NOMO-1 treated with DMSO at 0.1 percent for 48 hours (cell line): ENCODE data around the gene MMS19.

Experiments used
- DNase-seq: peaks from one replicate; lab custom pipeline; 2025; ENCODE audit not compliant: unreplicated experiment; lab: John Stamatoyannopoulos, UW

Gene MMS19

GRCh38 chr10:97465982-97466381, 32.2 kb downstream of the MMS19 start:
- DNase-seq = no peak

DNA sequence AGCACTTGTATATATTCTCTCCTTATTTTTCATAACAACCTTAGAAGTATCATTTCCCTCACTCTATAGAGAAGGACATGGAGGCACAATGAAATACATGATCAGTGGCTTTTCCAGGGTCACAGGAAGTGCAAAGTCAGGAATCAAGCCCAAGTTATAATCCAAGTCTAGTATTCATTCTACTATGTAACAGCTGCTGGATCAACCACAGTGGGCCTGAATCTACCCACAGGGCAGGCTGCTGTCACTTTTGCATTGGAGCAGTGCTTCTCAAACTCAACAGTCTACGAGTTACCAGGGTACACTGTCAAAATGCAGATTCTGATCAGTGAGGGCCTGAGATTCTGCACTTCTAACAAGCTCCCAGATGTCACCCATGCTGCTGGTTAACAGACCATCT, 34.0 kb downstream of the MMS19 start:
- no peak for DNase-seq

DNA sequence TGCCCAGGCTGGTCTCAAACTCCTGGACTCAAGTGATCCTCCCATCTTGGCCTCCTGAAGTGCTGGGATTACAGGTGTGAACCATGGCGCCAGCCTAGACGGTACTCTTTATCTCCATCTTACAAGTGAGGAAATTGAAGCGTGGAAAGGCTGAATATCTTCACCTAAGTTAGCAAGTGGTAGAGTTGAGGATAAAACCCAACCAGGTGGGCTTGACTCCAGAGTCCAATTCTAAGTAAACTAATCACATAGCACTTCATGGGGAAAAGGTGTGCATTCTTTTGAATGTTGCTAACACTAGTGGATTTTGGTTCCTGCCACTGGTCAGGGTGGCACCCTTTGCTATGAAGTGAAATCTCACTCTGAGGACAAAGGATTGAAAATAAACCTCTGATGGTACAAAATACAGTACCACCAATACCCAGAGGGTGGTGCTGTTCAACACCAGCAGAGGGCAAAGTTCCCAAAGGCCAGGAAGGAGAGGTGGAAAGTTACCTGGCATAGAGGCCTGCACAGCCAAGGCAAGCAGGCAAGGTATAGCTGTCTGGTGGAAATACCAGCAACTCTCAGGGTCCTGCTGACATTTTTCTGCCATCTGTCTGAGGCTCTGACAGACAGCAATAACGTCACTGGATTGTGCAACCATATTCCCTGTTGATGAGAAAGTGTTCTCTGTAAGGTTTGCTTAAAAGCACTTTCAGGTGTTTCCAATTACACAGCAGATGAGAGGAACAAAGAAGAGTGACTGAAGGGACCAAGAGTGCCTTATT, 34.7 kb downstream of the MMS19 start:
- peak; percentile 57 for DNase-seq

DNA sequence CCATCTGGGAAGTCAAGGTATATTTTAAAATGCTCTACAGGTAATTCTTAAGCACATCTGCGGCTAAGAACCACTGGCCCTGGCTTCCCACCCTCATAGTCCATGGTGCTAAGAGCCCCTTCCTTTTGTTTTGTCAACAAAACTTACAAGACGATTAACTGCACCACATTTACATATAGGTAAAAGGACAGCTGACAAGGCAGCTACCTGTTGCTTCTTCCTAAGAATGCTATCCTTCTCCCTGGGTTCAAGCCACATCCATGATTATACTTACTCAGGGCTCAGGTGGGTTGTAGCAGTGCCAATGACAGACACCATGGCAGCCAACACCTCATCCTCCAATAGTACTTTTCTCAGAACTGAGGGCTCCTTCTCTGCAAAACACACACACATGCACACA, 35.9 kb downstream of the MMS19 start:
- no peak for DNase-seq

- no peak for DNase-seq
These were observed 38.3 kb downstream of the MMS19 start for GRCh38 chr10:97459933-97460332.

DNA sequence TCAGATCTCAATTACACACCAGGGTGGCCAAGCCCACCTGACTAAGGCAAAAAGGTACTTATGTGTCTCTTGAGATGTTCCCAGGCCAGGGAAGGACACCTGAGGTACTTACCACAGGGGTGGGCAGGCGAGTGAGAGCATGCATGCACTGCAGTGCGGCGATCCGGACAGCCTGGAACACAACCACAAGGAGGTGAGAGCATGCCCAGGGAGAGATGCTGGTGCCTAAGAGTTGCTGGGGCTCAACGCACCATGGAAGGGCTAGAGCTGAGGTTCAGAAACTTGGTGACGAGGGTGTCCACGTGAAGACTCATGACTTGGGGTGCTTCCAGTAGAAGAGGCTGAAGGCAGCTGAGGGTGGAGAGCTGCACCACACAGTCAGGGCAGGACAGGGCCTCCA, 39.1 kb downstream of the MMS19 start:
- DNase-seq = no peak

DNA sequence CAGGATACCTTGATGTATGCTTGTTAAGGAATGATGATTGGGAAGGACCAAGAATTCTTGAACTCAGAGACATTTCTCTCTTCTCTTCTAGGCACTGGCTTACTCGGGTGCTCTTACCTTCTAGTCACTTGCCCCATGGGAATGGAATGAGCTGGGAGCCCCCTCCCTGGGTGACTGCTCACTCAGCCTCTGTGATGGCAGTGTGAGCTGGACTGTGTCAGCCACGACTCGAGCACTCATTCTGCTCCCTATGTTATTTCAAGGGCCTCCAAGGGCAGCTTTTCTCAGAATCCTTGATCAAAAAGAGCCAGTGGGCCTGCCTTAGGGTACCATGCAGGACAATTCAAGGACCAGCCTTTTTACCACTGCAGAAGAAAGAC, 41.5 kb downstream of the MMS19 start:
- DNase-seq = no peak

GRCh38 chr10:97456034-97456685, 42.1 kb downstream of the MMS19 start:
- DNase-seq = no peak

GRCh38 chr10:97454330-97455036, 43.7 kb downstream of the MMS19 start:
- no peak for DNase-seq

DNA sequence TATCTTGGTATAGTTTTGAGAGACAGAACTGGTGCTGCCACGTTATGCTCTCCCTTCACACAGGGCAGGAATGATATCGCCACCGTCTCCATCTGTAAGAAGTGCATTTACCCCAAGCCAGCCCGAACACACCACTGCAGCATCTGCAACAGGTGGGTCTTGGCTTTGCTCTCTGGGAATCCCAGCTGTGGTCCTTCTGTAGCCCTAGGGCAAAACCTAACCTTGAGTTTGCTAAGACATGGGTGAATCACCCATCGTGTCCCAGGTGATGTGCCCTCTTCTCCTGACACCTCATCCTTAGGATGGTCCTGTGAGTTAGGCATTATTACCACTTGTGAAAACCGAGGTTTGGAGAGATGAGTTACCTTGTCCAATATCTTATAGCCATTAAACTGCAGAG, 45.9 kb downstream of the MMS19 start:
- no peak for DNase-seq

DNA sequence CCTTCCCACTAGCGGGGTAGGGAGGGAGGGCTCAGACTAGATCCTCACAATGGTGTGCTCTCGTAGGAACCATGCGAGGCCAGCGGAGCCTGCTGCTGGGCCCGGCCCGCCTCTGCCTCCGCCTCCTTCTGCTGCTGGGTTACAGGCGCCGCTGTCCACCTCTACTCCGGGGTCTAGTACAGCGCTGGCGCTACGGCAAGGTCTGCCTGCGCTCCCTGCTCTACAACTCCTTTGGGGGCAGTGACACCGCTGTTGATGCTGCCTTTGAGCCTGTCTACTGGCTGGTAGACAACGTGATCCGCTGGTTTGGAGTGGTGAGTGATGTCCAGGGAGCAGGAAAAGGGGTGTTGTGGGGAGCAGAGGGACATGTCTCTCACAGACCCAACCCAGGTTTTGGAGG, 46.6 kb downstream of the MMS19 start:
- DNase-seq = no peak

DNA sequence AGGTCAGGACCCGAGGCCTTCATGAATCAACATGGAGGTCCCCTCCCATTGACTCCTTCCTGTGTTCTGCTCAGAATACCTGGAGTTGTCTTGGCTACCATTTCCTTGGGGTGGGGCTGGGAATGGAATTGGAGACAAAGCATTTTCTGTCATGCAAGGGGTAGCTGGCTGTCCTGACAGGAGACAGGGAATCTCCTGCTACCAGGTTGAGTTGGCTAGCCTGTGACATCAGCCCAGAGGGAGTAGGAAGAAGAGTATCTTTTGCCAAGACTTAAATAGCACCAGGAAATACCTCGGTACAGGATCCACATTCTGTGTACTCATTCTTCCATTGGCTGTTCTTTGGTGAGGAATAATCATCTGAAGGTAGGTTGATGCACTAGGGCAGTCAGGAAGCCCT, 47.4 kb downstream of the MMS19 start:
- DNase-seq = no peak

GRCh38 chr10:97445722-97446639, 52.2 kb downstream of the MMS19 start, which contains the start of the genes EXOSC1 and ZDHHC16:
TSS of gene EXOSC1 (minus strand) at chr10:97446006. CDS start at chr10:97445985, 21 bp downstream.
TSS of gene ZDHHC16 (plus strand) at chr10:97446175. CDS start at chr10:97451676, 5,501 bp downstream.
- peak; percentile 96 for DNase-seq

GRCh38 chr10:97445357-97445721, 52.9 kb downstream of the MMS19 start:
- no peak for DNase-seq

DNA sequence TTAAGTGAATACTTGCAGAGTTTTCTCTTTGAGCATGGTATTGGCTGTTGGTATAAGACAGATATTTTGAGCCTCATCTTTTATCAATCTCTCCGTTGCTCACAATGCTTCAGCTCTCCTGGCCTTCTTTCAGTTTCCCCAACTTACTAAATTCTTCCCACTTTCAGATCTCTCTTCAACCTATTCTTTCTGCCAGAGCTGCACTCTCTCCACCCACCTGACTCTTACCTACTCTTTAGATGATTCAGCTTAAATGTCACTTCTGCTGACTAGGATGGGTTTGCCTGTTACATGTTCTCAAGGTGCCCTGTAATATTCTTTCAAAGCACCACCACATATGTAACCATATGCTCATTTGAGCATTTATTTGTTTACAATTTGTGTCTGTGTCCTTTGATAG, 54.0 kb downstream of the MMS19 start:
- no peak for DNase-seq

DNA sequence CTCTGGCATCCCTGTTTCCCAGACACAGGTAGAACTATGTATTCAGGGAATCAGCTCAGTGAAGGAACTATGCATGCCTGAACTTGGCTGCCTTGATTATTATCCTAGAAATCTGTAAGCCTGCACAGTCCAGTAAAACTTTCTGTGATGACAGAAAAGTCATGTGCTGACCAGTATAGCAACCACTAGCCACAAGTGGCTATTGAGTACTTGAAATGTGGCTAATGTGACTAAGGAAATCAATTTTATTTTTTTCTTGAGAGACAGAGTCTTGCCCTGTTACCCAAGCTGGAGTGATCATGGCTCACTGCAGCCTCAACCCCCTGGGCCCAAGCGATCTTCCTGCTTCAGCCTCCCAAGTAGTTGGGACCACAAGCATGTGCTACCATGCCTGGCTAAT, 55.9 kb downstream of the MMS19 start:
- no peak for DNase-seq

GRCh38 chr10:97435211-97435610, 63.0 kb downstream of the MMS19 start:
- no peak for DNase-seq

DNA sequence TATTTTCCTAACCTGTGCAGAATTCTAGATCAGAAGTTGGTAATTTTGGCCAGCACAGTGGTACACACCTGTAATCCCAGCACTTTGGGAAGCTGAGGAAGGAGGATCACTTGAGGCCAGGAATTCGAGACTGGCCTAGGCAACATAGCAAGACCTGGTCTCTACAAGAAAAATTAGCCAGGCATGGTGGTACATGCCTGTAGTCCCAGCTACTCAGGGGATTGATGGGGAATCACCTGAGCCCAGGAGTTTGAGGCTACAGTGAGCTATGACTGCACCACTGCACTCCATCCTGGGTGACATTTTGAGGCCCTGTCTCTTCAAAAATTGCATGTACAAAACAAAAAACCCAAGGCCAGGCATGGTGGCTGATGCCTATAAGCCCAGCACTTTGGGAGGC, 63.7 kb downstream of the MMS19 start:
- DNase-seq = no peak

GRCh38 chr10:97434055-97434454, 64.2 kb downstream of the MMS19 start:
- no peak for DNase-seq

GRCh38 chr10:97428572-97428981, 69.6 kb downstream of the MMS19 start:
- DNase-seq = peak; percentile 55

DNA sequence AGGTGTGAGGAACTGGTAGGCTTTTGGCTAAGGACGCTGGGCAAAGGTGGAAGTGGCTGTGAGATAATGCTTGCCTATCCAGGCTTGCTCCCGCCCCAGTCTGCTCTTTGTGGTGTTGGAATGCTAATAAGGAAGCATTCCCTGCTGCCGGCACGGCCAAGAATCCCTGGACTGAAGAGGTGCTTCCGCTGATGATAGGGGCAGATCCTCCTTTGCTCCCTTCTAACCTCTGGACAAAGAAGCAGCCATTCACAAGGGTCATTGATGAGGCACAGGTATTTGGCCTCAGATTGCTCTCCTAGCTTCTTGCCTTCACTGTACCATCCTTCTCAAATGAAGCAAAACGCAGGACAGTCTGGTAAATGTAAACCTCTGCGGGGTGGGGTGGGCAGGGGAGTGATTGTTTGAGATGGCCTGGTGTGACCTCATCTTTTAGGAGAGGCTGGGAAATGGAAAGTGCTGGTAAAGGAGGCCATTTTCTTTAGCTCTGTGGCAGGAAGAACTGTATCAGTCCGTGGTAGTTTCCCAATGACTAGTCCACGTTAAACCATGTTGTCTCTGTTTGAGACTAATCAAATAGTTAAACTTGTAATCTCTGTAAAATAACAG, 70.5 kb downstream of the MMS19 start:
- peak; percentile 24 for DNase-seq
